ENCODE measurements around the gene TYW1B.
"Not testable (repeated sequence)": the region's sequence is repeated elsewhere in the genome, so short reads cannot be mapped to it uniquely, and the experiment has no call there.

GRCh38 chr7:72766994-72767393, 61.0 kb downstream of the TYW1B start:
- not testable (repeated sequence) for TF ChIP-seq CTCF, POLR2AphosphoS5 (IDR thresholded peaks at IDR 0.05)

All from gastroesophageal sphincter (tissue), 3 donors.